PFSK-1 (cell line): ENCODE results near the gene PGLYRP4.

ENCODE experiments used
- FOXP2 ChIP-seq: optimal IDR thresholded peaks from 2 replicates; pipeline ENCODE3; 2011; ENCODE audit warnings: borderline replicate concordance, control low read depth, inconsistent platforms; ENCODE audit not compliant: insufficient read depth; ENCODE audit errors: extremely low read length, extremely low read depth
- POLR2AphosphoS5 ChIP-seq: IDR thresholded peaks from 2 replicates; pipeline ENCODE4 v1.6.1; 2012; ENCODE audit warnings: low read depth, mild to moderate bottlenecking, control low read depth, low read length, moderate library complexity
- REST ChIP-seq, 2 experiments: IDR thresholded peaks; 2 replicates each; pipeline versions ENCODE4 v1.6.1 to v1.8.0; 2011 to 2012; ENCODE audit warnings: low read depth in 2 of 2, low read length in 2 of 2, control low read depth in 1 of 2, inconsistent platforms in 1 of 2, mild to moderate bottlenecking in 1 of 2, moderate library complexity in 1 of 2; ENCODE audit not compliant: insufficient read depth in 1 of 2
- SIN3A ChIP-seq: IDR thresholded peaks from 2 replicates; pipeline ENCODE4 v1.6.1; 2012; ENCODE audit warnings: mild to moderate bottlenecking, low read length, moderate library complexity, borderline replicate concordance; ENCODE audit not compliant: insufficient read depth
- TAF1 ChIP-seq: IDR thresholded peaks from 2 replicates; pipeline ENCODE4 v1.6.1; 2012; ENCODE audit warnings: low read length, control low read depth, borderline replicate concordance; ENCODE audit not compliant: insufficient read depth

PGLYRP4 gene

GRCh38 chr1:153342178-153342577, 6.5 kb downstream of the PGLYRP4 start:
- no peak for TF ChIP-seq FOXP2
- TF ChIP-seq REST (IDR thresholded peaks at IDR 0.05; ENCODE audit: insufficient read depth in 1 of 2, low read depth in 2 of 2, low read length in 2 of 2), result no peak
- TF ChIP-seq POLR2AphosphoS5, result no peak
- TF ChIP-seq TAF1, result no peak
- TF ChIP-seq SIN3A, result no peak

- TF ChIP-seq REST (IDR thresholded peaks at IDR 0.05; ENCODE audit: insufficient read depth in 1 of 2, low read depth in 2 of 2, low read length in 2 of 2) (no peak), SIN3A (no peak), FOXP2 (no peak), POLR2AphosphoS5 (no peak), TAF1 (no peak)
Measured at GRCh38 chr1:153341431-153341934, 7.2 kb downstream of the PGLYRP4 start.

DNA sequence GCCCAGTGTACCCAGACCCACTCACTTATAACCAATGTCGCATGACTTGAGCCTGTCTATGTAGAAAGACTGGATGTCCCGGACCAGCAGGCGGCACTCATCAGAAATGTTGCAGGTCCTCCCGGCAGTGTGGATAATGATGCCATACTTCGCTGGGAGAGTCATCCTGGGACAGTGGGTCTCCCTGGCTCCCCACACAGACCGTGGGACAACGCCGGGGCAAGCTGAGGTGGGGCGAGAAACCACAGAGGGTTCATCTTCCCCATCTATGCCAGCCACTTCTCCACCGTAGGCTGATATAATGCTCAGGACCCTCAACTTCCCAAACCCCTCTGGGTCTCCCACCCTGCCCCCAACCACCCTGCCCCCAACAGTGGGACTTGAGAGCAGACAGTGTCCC, 8.3 kb downstream of the PGLYRP4 start:
- TF ChIP-seq POLR2AphosphoS5, result no peak
- TF ChIP-seq TAF1, result no peak

DNA sequence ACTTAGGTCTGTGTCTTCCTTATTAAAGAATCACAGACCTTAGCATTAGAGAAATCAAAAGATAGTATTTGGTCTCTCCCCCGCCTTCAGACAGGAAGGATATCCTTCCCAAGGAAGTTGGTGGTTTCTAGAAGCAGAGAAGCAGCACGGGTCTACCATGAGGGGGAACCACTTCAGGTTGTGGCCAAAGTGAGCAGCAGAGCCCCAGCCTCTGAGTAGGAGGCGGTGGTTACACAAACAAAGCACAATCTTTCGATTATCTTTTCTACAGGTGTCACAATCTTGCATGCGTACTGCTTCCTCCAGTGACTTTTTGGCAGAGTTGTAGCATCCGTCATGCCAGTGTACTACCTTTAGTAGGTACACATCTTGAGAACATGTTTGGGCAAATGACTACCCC, 8.8 kb downstream of the PGLYRP4 start:
- no peak for TF ChIP-seq TAF1

DNA sequence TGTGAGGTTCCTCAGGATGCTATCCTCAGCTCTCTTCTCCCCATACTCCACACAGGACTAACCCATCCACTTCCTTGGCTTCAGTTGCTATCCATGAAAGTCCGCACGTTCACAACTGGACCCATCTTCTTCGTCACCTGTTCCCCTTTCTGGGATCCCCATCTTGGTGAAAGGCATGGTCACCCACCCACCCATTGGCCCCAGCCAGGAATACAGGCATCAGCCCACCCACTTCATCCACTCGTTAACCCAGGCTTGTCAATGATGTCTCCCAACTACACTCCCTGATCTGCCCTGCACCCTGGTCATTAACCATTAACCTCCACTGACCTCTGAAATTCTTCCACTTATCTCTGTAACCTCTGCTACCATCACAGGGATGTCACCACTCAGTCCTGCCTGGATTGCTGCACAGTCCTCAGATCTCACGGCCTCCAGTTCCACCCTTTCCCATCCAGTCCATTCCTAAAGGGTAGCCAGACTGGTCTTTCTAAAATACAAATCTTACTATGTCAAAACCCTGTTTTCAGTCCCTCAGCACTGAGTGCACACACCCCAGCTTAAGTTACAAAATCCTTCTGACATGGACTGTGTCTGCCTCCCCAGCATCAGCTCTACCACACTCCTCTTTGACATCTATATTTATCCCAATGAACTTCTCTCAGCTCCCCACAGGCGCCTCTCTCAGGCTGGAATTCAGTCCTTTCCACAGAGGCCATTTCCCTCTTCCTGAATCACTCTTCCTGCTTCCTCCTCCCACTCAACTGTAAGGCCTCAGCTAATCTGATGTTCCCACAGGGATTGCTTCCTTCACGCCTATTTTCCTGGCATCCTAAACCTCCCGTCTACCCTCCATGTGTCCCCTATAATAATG, 10.4 kb downstream of the PGLYRP4 start:
- TF ChIP-seq SIN3A, result no peak
- no peak for TF ChIP-seq FOXP2
- no peak for TF ChIP-seq TAF1
- no peak for TF ChIP-seq POLR2AphosphoS5
- no peak for TF ChIP-seq REST (IDR thresholded peaks at IDR 0.05; ENCODE audit: insufficient read depth in 1 of 2, low read depth in 2 of 2, low read length in 2 of 2)

DNA sequence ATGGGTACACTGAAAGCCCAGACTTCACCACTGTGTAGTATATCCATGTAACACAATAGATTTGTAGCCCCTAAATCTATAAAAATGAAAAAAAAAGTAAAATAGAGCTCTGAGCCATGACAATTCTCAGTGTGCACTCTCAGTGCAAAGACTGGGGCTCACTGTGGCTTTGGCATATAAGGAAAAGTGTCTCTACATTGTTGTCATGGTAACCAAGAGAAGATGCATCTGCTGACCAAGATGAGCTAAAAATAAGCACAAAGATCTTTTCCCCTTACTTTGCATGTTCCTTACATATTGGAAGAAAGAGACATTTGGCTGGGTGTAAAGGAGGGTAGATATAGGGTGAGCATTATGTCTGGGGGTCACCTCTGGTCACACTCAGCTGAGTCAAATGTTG, 12.0 kb downstream of the PGLYRP4 start:
- TF ChIP-seq POLR2AphosphoS5 (no peak), SIN3A (no peak), TAF1 (no peak), REST (IDR thresholded peaks at IDR 0.05; ENCODE audit: insufficient read depth in 1 of 2, low read depth in 2 of 2, low read length in 2 of 2) (no peak), FOXP2 (no peak)
